Astrocyte (in vitro differentiated cells and primary cell): ENCODE results near the gene MYF5.

ENCODE experiments used
- EZH2 ChIP-seq: IDR thresholded peaks from 2 replicates; pipeline ENCODE4 v1.6.1; 2012; ENCODE audit warnings: mild to moderate bottlenecking, low read length, inconsistent platforms; ENCODE audit not compliant: insufficient read depth
- TF ChIP-seq, protein P1 (sequence below): IDR thresholded peaks from 2 replicates; pipeline ENCODE4 v1.5.1; 2011; ENCODE audit warnings: low read depth, mild to moderate bottlenecking, inconsistent platforms, low read length, moderate library complexity; ENCODE audit not compliant: insufficient read depth

DNA sequence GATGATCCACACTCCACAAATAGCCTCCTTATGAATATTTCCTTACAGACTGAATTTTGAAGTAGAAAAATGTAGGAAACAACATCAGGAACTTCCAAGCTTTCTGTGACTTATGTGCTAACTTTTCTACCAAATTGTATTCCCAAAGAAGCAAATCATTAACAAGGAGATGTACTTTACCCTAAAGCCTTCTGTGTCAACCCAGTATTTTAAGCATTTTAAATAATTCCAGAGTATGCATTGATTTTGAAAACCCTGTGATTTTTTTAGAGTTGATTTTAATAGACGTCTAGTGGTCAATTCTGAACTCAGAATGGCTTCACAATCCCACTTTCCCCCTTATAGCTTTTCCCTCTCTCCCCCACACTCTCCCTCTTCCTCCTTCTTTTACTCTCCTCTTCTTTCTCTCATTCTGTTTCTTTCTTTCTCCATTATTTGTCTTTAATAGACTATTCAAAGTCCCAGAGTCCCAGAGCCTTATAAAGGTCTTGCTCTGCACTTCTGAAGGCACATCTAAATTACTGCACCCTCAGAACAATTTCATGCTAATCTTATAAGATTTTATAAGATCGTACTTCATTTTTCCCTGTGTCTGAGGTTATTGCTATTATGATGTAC is 19.3 kb upstream of the MYF5 start:
- TF ChIP-seq, protein P1, sequence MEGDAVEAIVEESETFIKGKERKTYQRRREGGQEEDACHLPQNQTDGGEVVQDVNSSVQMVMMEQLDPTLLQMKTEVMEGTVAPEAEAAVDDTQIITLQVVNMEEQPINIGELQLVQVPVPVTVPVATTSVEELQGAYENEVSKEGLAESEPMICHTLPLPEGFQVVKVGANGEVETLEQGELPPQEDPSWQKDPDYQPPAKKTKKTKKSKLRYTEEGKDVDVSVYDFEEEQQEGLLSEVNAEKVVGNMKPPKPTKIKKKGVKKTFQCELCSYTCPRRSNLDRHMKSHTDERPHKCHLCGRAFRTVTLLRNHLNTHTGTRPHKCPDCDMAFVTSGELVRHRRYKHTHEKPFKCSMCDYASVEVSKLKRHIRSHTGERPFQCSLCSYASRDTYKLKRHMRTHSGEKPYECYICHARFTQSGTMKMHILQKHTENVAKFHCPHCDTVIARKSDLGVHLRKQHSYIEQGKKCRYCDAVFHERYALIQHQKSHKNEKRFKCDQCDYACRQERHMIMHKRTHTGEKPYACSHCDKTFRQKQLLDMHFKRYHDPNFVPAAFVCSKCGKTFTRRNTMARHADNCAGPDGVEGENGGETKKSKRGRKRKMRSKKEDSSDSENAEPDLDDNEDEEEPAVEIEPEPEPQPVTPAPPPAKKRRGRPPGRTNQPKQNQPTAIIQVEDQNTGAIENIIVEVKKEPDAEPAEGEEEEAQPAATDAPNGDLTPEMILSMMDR, result no peak
- TF ChIP-seq EZH2, result no peak
